K562 (cell line): ENCODE data around the gene ARHGAP23. TPM values are rescaled to one million over a fixed set of nuclear protein-coding genes. Genes with fewer than 3 reads are reported as not detected.
A peak's percentile ranks its signal among the peaks of the same experiment; 100 is the strongest.

Experiments used
- BACH1 ChIP-seq: fragments of 200-800 bp; sonication (Bioruptor generic); IDR thresholded peaks from 2 replicates; pipeline ENCODE4 v1.6.1; 2016; ENCODE audit warnings: missing genetic modification characterization, missing compliant biosample characterization
- CBFB ChIP-seq: sonication (generic); formaldehyde crosslinking; IDR thresholded peaks from 2 replicates; pipeline ENCODE4 v1.4.0; 2020; ENCODE audit warnings: mild to moderate bottlenecking, missing genetic modification reagents
- CXXC5 ChIP-seq: fragments of 250-450 bp; sonication (Bioruptor Pico); IDR thresholded peaks from 2 replicates; pipeline ENCODE4 v1.8.0; 2022; ENCODE audit warnings: inconsistent platforms, mild to moderate bottlenecking, moderate library complexity
- FOXM1 ChIP-seq, 2 experiments: fragments of 450-650 bp in 1 of 2; sonication (generic) in 1 of 2; formaldehyde crosslinking in 1 of 2; IDR thresholded peaks; 2 replicates each; pipeline versions ENCODE4 v1.6.1 to v1.9.0; 2017 to 2022; ENCODE audit warnings: low read depth in 2 of 2, mild to moderate bottlenecking in 2 of 2, missing genetic modification reagents in 1 of 2, moderate library complexity in 1 of 2
- HSF4 ChIP-seq: fragments of 250-450 bp; sonication (Bioruptor Pico); IDR thresholded peaks from 2 replicates; pipeline ENCODE4 v2.1.2; 2022; ENCODE audit warnings: mild to moderate bottlenecking, moderate library complexity, borderline replicate concordance
- KDM2B ChIP-seq: fragments of 250-450 bp; sonication (Bioruptor Pico); IDR thresholded peaks from 2 replicates; pipeline ENCODE4 v1.8.0; 2021; ENCODE audit warnings: mild to moderate bottlenecking, moderate library complexity
- MTA3 ChIP-seq: fragments of 450-650 bp; formaldehyde crosslinking; IDR thresholded peaks from 2 replicates; pipeline ENCODE4 v1.6.1; 2017; ENCODE audit warnings: mild to moderate bottlenecking, borderline replicate concordance
- NR2F6 ChIP-seq: fragments of 450-650 bp; formaldehyde crosslinking; IDR thresholded peaks from 2 replicates; pipeline ENCODE4 v1.4.0; 2020; ENCODE audit warnings: mild to moderate bottlenecking
- POLR2H ChIP-seq: IDR thresholded peaks from 2 replicates; pipeline ENCODE4 v1.6.1; 2016; ENCODE audit warnings: missing genetic modification characterization, low read depth, mild to moderate bottlenecking, control low read depth, missing compliant biosample characterization, moderate library complexity
- RFX7 ChIP-seq: fragments of 250-450 bp; sonication (Bioruptor Pico); IDR thresholded peaks from 2 replicates; pipeline ENCODE4 v1.5.1; 2021; ENCODE audit warnings: mild to moderate bottlenecking
- SMARCE1 ChIP-seq: fragments of 450-650 bp; IDR thresholded peaks from 2 replicates; pipeline ENCODE4 v1.7.1; 2016; ENCODE audit warnings: mild to moderate bottlenecking
- SPI1 ChIP-seq: IDR thresholded peaks from 2 replicates; pipeline ENCODE4 v1.6.1; 2011; ENCODE audit warnings: low read depth, low read length, control low read depth, borderline replicate concordance
- SUPT5H ChIP-seq: fragments of 450-650 bp; IDR thresholded peaks from 2 replicates; pipeline ENCODE4 v1.6.1; 2016
- TGIF2 ChIP-seq: sonication (generic); formaldehyde crosslinking; IDR thresholded peaks from 2 replicates; pipeline ENCODE4 v1.8.1; 2022; ENCODE audit warnings: mild to moderate bottlenecking, missing genetic modification reagents, moderate library complexity
- TRIM24 ChIP-seq, 2 experiments: fragments of 450-650 bp; IDR thresholded peaks; 2 replicates each; pipeline ENCODE4 v1.6.1; 2016
- U2AF1 ChIP-seq: fragments of 200-400 bp; formaldehyde crosslinking; optimal IDR thresholded peaks from 2 replicates; pipeline ENCODE3; 2017; ENCODE audit warnings: mild to moderate bottlenecking, low read depth, low read length, moderate library complexity
- ZBTB8A ChIP-seq: fragments of 450-650 bp; IDR thresholded peaks from 2 replicates; pipeline ENCODE4 v1.6.1; 2018; ENCODE audit warnings: mild to moderate bottlenecking, moderate library complexity; ENCODE audit not compliant: partially characterized antibody
- ZKSCAN1 ChIP-seq: fragments of 150-350 bp; IDR thresholded peaks from 2 replicates; pipeline ENCODE4 v1.6.1; 2016; ENCODE audit warnings: low read depth, low read length
- ZNF224 ChIP-seq: sonication (generic); formaldehyde crosslinking; IDR thresholded peaks from 2 replicates; pipeline ENCODE4 v1.8.0; 2022; ENCODE audit warnings: mild to moderate bottlenecking, missing genetic modification reagents
- ZNF584 ChIP-seq: fragments of 200-800 bp; sonication (Bioruptor generic); IDR thresholded peaks from 2 replicates; pipeline ENCODE4 v1.6.1; 2016; ENCODE audit warnings: low read depth, mild to moderate bottlenecking, missing genetic modification characterization, missing compliant biosample characterization
- ZNF592 ChIP-seq: fragments of 450-650 bp; IDR thresholded peaks from 2 replicates; pipeline ENCODE4 v1.6.1; 2017; ENCODE audit warnings: antibody characterized with exemption, mild to moderate bottlenecking
- polyA plus RNA-seq, 8 experiments: library from polyadenylated mRNA; depleted of rRNA in 4 of 8; stranded (reverse) in 5 of 8; unstranded in 3 of 8; fragments of >200 nt; fragmentation: Nextera tagmentation in 2 of 8; fragmentation: Illumina TruSeq in 1 of 8; extraction: Ambion mirVana in 2 of 8; extraction: Trizol in 1 of 8; gene quantifications; 2 replicates each; pipeline versions ENCODE4 v1.2.1 to v1.2.3, GENCODE V29; 2011 to 2014; ENCODE audit warnings: inconsistent platforms in 1 of 8, missing spikeins in 1 of 8
- total RNA-seq, 7 experiments: library from RNA; depleted of rRNA in 6 of 7; stranded (reverse); fragments of >200 nt in 6 of 7; fragmentation: Illumina TruSeq in 2 of 7; extraction: Trizol in 2 of 7; gene quantifications; 2 replicates each; pipeline versions ENCODE4 v1.2.1 to v1.2.3, GENCODE V29; 2011 to 2021; ENCODE audit warnings: low replicate concordance in 1 of 7
- TF ChIP-seq, protein P1 (sequence below): fragments of 450-650 bp; formaldehyde crosslinking; IDR thresholded peaks from 2 replicates; pipeline ENCODE4 v1.4.0; 2020; ENCODE audit warnings: mild to moderate bottlenecking, moderate library complexity
- TF ChIP-seq, protein P2 (sequence below): sonication (generic); formaldehyde crosslinking; IDR thresholded peaks from 2 replicates; pipeline ENCODE4 v1.8.0; 2022; ENCODE audit warnings: missing genetic modification reagents, mild to moderate bottlenecking, moderate library complexity, borderline replicate concordance

The ARHGAP23 gene
- total and polyA plus RNA-seq, 9 of the 15 experiments (the other 6 are each of a cell fraction or from before 2014, with no cell fraction given) = 0.01 to 2.7 (median 0.70) TPM

DNA sequence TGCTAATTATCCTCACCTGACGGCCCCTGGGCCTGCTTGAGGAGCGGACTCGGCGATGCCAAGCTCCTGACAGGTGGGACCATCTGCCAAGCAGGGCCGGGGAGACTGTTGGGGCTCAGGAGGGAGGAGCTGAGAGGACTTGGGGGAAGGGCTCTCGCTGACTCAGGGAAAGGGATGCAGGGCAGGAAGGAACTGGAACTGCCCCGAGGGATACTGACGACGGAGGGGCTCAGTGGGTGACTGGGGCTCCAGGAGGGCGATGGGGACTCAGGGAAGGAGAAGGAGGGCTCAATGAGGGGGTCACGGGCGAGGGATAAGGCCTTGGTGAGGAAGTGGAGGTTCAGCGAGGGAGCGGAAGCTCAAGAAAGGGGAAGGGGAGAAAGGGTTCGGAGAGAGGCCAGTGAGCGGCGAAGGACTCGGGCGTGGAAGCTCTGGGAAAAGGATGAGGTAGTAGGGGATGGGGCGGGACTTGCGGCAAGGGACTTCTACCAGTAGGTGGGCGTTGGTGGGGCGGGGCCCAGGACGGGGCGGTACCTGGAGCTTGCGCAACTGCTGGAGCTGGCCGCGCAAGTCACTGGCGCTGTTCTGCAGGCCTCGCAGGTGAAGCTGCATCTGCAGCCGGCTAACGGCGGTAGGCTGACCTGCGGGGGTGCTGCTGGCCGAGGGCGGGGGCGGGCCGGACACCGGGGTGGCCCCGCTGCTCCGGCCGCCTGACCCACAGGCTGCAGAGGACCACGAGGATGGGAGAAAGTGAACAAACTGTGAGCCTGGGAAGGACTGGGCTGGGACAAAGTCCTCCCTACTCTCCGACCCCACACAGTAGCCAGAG is 131.0 kb downstream of the ARHGAP23 start (continued):
- TF ChIP-seq HSF4 (CRISPR knock-in tag) = no peak
- 0 out of 4 replicates have a peak, but pooled peaks of 1 of the 2 experiments have one; percentile 31 for TF ChIP-seq TRIM24 (IDR thresholded peaks at IDR 0.05)
- TF ChIP-seq TGIF2 (CRISPR knock-in tag) = no peak
- no peak for TF ChIP-seq NR2F6 (CRISPR knock-in tag)
- no peak for TF ChIP-seq ZNF224 (CRISPR knock-in tag)
- no peak for TF ChIP-seq RFX7 (CRISPR knock-in tag)
- TF ChIP-seq ZBTB8A = no peak
- TF ChIP-seq SMARCE1 = no peak
- TF ChIP-seq CBFB (CRISPR knock-in tag) = 0 out of 2 replicates have a peak, but pooled peaks have one; percentile 55
- TF ChIP-seq FOXM1 (IDR thresholded peaks at IDR 0.05; ENCODE audit: low read depth) = no peak
- no peak for TF ChIP-seq FOXM1 (CRISPR knock-in tag; IDR thresholded peaks at IDR 0.05; ENCODE audit: low read depth)
- no peak for TF ChIP-seq SUPT5H
- TF ChIP-seq, protein P1, sequence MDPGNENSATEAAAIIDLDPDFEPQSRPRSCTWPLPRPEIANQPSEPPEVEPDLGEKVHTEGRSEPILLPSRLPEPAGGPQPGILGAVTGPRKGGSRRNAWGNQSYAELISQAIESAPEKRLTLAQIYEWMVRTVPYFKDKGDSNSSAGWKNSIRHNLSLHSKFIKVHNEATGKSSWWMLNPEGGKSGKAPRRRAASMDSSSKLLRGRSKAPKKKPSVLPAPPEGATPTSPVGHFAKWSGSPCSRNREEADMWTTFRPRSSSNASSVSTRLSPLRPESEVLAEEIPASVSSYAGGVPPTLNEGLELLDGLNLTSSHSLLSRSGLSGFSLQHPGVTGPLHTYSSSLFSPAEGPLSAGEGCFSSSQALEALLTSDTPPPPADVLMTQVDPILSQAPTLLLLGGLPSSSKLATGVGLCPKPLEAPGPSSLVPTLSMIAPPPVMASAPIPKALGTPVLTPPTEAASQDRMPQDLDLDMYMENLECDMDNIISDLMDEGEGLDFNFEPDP = no peak
- no peak for TF ChIP-seq POLR2H (tag)
- TF ChIP-seq ZNF592 = no peak
- TF ChIP-seq KDM2B (CRISPR knock-in tag) = no peak
- TF ChIP-seq BACH1 = no peak
- TF ChIP-seq U2AF1 = no peak
- TF ChIP-seq, protein P2, sequence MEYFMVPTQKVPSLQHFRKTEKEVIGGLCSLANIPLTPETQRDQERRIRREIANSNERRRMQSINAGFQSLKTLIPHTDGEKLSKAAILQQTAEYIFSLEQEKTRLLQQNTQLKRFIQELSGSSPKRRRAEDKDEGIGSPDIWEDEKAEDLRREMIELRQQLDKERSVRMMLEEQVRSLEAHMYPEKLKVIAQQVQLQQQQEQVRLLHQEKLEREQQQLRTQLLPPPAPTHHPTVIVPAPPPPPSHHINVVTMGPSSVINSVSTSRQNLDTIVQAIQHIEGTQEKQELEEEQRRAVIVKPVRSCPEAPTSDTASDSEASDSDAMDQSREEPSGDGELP = peak; percentile 18; the same call in 1 of the 2 replicates
- TF ChIP-seq ZNF584 (CRISPR knock-in tag) = no peak
- TF ChIP-seq MTA3 = 0 out of 2 replicates have a peak, but pooled peaks have one; percentile 21
- peak; percentile 41 for TF ChIP-seq CXXC5 (CRISPR knock-in tag)
- TF ChIP-seq SPI1 = peak; percentile 73; the same call in 1 of the 2 replicates
- no peak for TF ChIP-seq ZKSCAN1
